Measurements from ENCODE around the gene GRK5.
A peak's percentile ranks its signal among the peaks of the same experiment; 100 is the strongest.

GRK5 gene

DNA sequence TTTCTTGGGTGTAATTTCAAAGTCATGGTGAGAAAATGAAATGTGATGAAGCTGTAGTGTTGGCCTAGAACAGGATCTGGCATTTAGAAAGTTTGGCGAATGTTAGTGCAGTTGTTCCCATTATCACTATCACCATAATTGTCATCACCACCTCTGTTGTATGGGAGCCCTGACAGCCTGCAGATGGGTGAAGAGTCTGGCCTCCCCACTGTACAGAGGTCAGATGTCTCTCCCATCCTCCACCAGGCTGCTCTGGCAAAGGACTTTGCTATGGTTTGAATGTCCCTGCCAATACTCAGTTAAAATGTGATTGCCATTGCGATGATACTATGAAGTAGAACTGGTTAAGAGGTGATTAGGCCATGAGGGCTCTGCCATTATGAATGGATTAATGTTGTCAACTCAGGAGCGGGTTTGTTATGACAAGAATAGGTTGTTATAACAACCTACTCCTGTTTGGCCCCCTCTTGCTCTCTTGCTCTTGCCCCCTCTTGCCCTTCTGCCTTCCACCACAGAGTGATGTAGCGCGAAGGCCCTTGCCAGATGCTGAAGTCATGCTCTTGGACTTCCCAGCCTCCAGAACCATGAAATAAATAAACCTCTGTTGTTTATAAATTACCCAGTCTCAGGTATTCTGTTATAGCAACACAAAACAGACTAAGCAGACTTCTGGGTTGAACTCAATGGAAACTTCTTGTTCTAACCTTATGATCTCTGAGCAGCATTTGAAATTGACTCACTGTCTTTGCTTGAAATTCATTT lies 90.0 kb downstream of the GRK5 start:
- DNase-seq (ENCODE audit: low spot score) = no peak

DNA sequence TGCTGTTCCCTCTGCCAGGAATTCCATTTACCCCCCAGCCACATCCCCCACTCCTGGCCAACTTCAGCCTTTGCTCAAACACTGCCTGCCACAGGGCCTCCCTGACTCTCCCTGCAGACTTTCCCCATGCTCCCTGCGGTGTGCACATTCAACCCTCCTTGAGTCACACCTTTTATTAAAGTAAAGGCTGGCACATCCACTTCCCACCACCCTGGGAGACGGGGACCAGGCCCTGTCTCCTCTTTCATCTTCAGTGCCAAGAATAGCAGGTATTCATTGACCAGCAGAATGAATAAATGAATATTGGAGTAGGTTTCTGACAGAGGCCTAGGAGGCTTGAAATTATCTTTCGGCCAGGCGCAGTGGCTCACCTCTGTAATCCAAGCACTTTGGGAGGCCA lies 91.4 kb downstream of the GRK5 start:
- no peak for DNase-seq (ENCODE audit: low spot score)

DNA sequence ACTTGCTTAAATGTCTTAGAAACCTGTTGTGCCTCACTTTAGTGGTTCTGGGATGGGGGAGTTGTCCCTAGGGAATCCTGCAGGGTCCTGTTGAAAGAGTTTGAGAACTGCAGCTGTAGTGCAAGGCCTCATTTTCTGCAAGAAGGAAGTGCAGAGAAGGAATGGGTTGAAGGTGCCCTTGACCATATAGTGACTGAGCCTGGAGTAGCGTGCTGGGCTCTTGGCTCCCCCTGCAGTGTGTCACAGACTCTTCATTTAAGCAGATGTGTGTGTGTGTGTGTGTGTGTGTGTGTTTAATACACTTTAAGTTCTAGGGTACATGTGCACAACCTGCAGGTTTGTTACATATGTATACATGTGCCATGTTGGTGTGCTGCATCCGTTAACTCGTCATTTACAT lies 92.2 kb downstream of the GRK5 start:
- no peak for DNase-seq (ENCODE audit: low spot score)

DNA sequence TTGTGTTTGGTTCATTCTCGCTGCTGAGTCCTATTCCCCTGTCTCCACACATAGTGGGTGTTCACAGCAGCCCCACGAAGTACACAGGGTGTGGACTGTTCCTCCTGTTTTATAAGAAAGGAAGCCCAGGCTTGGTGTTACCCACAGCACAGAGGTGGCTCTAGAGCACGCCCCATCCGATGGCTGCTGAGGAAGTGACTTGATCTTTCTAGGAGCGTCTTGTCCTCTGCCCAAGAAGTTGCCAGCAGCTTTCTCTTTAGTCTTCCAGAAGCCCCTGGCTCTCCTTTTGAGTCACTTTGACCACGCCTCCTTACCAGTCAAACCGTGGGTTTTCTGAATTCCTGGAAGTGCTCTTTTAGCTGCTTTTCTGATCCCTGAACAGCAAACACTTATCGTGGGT lies 94.0 kb downstream of the GRK5 start:
- DNase-seq (ENCODE audit: low spot score) = peak; percentile 76

DNA sequence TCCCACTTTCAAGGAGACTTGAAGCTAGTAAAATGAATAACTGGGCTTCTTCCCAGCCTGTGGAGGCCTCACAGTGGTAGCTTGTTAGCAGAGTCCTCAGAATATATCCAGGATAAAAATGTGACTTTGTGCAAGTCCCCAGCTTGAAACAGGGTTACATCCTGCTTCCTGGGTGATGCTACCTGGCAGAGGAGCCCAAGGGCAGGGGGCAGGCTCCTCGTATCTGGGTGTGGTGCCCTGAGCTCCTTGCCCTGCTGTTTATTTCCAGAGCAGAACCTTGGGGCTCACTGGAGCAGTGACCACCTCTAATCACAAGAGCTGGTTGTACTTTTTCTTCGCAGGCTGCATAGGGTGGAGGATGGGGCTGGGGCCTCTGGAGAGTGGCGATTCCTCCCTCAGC lies 94.8 kb downstream of the GRK5 start:
- no peak for DNase-seq (ENCODE audit: low spot score)

DNA sequence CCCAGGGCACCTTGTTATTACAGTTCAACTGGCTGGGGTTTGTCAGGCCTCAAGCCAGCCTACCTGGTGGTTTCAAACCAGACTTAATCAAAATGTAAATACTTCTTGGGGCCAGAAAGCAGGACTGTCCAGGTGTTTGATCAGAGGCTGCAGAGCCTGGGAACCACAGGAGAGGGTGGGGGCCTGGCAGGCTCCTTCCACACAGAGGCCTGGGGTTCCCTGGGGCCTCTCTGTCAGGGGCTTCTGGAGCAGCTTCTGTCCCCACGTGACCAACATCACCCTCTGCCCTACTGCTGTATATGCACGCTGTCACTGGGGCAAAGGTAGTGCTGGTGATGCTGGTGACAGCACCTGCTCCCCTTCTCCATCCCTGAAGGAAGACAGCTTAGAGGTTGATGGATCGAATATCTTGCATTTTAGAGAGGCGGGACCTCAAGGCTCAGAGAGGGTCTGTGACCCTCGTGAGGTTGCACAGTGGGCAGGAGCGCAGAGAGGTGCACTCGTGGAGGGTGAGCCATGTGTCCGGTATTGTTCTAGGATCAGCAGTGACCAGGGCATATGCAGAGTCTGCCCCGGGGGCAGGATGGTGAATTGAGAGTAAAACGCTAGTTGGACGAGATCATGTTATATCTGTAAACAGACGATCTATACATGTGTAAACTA lies 95.4 kb downstream of the GRK5 start:
- DNase-seq (ENCODE audit: low spot score) = no peak

DNA sequence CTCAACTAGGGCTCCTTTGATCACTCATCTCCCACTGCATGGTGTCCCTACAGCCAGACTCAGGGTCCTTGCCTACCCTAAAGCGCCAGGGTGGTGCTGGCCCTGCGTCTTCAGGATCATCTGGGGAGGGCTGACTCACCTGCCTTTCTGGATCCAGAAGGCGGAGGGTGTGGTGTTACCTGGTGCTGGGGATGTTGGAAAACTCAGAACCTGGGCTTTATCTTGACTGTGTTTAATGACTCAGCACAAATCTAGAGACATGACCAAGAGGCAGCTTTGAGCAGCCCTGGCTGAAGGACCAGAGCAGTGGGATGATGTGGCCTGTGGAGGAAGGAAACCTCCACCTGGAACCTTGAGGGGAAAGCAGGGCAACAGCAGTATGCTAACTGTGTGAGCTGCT lies 96.5 kb downstream of the GRK5 start:
- no peak for DNase-seq (ENCODE audit: low spot score)

DNA sequence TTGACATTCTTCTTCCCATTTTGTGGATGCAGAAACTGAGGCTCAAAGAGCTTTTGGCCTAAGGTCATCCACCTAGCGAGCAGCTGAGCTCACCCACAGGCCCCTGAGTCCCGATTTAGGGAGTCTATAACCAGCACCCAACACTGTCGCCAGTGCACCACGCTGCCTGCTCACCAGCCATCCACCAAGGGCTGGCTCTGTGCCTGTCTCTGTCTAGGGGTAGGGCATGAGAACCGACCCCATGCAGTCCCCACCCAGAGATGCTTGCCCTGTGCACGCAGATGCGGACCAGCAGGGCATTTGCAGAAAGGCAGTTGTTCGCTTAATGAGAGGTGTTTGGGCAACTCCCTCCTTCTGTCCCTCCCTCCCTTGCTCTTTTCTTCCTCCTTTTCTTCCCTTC lies 97.2 kb downstream of the GRK5 start:
- DNase-seq (ENCODE audit: low spot score) = no peak

DNA sequence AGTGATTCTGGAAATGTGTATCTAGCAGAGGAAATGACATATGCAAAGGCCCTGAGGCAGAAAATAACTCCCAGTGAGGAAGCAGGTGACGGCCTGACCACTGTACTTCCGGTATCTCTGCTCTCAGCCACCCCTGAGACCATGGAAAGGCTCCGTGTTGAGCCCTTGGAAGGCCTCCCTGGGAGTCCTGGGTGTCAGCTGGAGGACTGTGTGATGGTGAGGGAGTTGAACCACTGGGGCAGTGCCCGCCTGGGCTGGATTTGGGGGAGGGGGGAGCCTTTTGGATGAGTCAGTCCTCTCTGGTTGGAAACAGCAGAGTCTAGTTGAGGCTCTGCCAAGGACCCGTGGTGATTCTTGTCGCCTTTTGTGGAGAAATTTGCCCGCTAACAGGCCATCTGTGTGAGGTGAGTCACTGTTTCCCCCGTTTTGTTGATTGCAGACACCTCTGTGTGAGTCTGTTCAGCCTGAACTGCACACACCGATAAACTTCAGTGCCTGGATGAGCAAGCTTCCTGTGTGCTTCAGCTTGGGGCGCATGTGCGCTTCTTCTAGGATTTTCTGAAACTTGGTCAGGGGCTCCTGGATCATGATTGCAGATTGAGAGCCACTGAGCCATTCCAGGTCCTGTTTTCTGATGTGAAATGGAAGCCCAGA lies 98.6 kb downstream of the GRK5 start:
- peak; percentile 90 for DNase-seq (ENCODE audit: low spot score)

DNA sequence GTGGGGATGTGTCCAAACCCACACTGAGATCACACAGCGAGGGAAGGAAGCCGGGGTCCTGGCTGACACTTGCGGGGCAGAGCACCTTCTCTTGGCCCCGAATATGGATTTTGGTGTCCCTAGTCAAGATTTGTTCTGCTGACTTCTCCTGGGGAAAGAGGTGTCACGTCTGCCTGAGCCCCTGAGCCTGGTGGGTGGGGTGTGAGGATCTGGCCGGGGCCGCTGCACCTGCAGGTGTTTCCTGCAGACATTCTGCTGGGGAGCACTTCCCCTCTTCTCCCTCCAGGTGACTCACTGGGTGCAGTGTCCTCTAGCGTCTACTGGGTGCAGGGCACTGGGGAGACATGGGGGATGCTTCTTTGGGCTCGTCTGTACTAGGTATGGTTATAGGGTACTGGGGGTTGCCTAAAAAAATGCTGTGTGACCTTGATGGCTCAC lies 99.2 kb downstream of the GRK5 start:
- peak; percentile 82 for DNase-seq (ENCODE audit: low spot score)

DNA sequence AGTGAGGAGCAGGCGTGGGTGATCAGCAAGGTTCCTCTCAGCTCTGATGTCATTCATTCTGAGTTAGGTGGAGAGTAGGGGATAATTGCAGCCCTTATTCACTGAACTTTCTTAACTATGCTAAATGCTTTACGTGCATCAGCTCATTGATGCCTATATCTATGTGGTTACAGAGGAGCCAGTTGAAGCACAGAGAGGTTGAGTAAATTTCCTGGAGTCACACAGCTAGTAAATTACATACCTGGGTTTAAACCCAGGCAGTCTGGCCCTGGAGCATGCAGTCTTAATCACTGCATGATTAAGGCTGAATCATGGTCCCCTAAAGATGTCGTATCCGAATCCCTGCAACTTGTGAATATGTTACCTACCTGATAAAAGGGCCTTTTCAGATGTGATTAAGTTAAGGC lies 99.6 kb downstream of the GRK5 start:
- no peak for DNase-seq (ENCODE audit: low spot score)

DNA sequence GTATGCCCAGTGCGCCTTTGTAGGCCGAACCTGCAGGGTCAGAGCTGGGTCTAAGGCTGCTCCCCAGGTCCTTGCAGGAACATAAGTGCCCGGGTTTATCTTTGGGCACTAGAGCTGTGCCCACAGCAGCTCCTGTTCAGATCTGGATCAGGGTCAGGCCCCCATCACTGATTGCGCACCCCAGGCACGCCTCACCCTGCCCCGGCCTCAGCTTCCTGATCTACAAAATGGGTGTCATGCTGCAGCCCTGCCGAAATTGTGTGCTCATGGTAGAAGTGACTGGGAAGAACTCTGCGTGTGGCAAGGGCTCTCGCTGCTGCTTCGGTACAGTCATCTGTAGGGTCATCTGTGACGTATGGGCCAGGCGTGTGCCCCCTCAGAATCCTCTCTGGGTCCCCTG lies 100.7 kb downstream of the GRK5 start:
- no peak for DNase-seq (ENCODE audit: low spot score)

DNA sequence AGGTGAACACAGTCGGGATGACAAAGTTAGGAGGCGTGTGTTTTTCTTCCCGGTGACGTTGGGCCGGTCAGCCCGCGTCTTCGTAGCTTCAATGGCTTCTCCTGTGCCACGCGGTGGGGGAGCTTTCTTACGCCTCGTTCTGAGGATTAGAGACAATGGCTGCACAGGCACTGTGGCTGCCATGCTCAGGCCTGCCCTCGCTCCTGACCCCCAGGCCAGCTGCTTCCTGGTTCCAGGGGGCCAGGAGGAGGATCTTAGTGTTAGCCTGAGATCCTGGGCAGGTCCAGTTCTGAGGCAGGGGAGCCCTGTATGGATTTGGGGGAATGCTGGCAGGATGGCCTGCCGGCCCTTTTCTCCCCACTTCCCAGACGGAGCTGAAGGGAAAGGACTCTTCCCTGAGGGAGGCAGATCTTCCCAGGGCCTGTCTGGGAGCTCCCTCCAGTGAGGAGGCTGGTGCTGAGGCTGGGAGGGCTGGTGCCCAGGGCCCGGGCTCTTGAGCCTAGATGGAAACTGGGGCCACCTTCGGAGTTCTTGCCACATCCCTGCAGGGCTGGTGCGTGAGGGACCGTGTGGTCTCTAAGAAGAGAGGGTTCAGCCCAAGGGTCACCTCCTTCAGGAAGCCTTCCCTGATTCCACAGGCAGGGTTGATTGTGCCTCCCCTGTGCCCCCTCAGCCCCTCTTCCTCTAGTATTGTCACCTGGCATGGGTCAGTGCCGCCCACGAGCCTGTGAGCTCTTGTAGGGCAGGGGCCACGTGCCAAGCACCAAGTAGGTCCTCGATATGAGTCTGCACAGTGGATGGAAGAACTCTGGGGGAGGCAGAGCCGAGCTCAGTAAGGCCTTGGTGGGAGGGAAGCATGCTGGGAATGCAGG lies 101.4 kb downstream of the GRK5 start:
- DNase-seq (ENCODE audit: low spot score) = no peak

DNA sequence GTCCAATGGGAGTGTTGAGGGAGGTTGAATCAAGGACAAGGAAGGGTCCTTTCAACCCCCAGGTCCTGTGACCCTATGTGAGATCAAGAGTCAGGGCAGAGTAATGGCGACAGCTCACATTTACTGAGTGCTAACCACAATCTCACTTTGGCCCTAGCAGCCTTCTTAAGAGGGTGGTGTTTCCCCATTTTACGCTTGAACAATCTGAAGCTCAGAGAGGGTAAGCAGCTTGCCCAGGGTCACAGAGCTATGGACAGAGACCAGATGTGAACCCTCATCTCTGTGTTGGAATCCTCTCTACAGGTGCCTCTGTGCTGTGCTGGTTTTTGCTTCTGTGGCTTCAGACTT lies 102.0 kb downstream of the GRK5 start:
- DNase-seq (ENCODE audit: low spot score) = no peak

DNA sequence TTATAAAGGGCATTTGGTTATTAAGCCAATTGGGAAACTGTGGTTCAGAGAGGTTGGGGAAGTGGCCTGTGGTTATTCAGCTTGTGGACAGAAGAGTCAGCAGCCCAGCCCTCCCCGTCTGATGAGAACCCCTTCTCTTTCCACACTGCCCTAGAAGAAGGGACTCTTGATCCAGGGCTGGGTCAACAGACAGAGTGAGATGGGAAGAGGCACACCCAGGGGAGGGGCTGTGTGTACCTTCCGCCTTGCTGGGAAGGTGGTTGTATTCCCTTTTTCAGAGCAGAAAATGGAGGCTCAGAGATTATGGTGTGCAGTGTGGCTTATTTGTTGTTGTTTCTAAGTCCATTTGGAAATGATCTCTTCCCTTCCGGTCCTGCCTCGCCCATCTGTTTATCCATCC lies 103.4 kb downstream of the GRK5 start:
- no peak for DNase-seq (ENCODE audit: low spot score)

DNA sequence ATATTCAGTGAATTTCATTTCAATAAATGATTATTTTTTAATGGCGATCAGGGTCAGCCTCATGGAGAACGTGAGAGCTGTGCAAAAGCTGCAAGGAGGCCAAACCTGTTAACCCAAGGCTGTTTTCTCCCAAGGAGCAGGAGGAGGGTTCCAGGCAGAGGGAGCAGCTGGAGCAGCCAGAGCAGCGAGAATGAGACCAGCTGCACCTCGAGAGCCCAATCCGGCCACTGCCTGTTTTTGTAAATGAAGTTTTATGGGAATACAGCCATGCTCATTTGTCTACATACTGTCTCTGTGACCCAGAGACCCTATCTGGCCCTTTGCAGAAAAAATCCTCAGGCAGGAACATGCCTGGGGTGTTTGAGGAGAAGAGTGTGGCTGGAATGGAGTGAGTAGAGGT lies 104.9 kb downstream of the GRK5 start:
- DNase-seq (ENCODE audit: low spot score) = no peak

DNA sequence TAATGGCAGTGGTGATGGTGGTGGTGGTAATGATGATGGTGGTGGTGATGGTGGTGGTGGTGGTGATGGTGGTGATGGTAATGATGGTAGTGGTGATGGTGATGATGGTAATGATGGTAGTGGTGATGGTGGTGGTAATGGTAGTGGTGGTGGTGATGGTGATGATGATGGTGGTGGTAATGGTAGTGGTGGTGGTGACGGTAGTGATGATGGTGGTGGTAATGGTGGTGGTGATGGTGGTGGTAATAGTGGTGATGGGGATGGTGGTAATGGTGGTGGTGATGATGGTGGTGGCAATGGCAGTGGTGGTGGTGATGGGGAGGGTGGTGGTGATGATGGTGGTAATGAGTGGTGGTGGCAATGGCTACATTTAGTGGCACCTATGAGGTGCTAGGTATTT lies 105.7 kb downstream of the GRK5 start:
- DNase-seq (ENCODE audit: low spot score) = no peak

DNA sequence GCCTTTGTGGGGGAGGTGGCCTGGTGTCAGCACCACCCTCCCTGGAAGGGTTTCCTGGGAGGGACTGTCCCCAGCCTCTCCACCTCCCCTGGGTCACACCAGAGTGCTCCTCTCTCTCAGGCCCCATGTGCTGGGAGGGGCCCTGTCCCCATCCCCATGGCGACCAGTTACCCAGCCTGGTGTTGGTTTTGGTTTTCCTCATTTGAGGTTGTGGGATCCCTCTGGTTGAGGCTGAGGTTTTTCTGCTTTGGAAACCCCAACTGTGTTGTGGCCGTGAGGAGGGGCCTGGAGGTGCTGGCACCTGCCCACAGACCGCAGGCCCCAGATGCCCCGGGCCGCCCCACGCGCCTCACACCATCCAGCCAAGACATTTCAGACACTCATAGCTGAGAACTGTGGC lies 106.3 kb downstream of the GRK5 start:
- peak; percentile 27 for DNase-seq (ENCODE audit: low spot score)

DNA sequence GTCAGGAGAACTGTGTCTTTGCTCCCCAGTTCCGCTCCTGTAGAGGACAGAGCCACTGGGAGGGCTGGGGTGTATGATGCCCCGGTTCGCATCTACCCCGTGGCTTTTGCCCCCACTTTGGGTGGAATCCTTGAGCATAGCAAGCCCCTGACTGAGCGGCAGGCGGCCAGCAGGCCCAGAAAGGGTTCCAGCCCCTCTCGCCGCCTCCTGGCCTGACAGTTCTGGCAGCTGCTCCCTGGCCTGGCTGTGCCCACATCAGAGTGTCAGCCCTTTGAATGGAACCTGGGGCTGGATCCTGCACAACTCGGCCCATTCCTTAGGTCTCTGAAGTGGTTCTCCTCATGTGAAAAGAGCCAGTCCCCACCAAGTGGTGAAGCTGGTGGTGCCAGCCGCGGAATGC lies 106.7 kb downstream of the GRK5 start:
- DNase-seq (ENCODE audit: low spot score) = no peak

DNA sequence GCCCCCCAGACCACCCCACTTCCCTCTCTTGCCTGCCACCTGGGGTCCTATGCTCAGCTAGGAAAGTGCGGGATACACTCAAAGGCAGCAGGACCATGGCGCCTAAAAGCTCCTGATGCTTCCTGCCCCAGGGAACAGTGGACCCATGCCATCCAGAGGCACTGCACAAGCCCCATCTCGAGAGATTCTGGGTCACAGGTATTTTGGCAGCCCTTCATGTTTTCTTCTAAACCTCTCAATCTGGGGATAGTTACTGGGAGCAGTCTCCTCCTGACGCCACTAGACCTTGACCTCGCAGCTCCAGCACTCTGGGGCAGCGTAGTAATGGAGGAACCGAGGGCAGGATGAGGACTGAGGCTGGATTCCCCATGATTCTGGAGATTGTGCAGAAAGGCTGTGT lies 107.1 kb downstream of the GRK5 start:
- DNase-seq (ENCODE audit: low spot score) = no peak

DNA sequence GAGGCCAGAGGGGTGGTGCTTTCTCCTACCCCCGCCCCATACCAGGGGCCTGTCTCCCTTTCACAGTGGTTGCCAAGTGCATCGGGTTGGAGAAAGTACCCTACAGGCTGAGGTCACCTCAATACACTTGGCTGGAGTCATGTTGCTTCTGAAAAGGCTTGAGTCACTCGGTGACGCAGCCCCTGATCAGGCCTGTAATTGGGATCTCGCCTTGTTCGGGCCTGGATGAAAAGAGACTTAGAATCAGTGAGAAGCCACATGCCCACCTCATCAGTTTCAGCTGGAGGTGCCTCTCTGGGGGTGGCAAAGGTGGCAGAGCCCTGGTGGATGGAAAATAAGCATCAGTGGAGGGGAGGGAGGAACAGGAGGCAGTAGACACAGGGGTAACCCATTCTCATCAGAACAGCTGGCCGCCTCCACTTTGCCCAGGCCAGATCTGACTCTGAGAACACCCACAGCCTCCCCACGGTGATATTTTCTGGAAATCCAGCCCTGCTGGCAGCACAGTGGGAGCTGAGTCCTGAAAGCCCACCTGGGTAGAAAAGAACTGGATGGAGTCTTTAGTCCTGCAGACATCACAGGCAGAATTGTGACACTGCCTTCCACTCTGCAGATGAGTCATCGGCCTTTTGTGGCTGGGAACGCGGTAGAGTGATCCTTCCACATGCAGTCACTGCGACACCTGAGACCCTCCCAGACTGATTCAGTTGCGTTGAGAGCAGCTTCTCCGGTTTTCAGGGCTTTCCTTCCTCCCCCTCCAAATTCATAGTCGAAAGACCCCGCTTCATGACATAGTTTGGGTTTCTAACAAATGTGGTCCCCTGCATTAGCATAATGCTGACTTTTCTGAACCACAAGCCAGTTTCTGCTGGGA lies 108.0 kb downstream of the GRK5 start:
- DNase-seq (ENCODE audit: low spot score) = peak; percentile 56

DNA sequence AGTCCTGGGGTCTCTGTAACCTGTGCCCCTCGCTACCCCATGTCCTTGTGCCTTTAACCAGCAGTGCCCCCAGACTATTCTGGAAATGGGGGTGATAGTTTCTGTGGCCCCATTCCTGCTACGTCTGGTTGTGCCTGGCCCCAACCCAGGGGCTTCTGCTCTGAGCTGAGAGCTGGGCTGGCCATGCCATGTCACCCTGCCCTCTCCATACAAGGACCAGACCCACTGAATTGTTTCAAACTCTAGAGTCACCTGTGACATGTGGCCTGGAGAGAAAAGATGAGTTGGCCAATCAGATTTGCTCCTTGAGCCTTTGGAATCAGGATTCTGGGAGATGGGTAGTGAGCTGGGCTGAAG lies 108.6 kb downstream of the GRK5 start:
- DNase-seq (ENCODE audit: low spot score) = no peak

Data from CD4-positive, alpha-beta T cell treated with Interleukin-6 at 100 ng/mL for 8 hours (primary cell).